K562 (cell line): ENCODE results near the gene F12. TPM values are rescaled to one million over a fixed set of nuclear protein-coding genes. Genes with fewer than 3 reads are reported as not detected.

Experiments
- AFF1 ChIP-seq, 2 experiments: fragments of 450-650 bp; IDR thresholded peaks; 2 replicates each; pipeline ENCODE4 v1.6.1; 2018; ENCODE audit warnings: mild to moderate bottlenecking in 2 of 2, low read depth in 1 of 2; ENCODE audit not compliant: partially characterized antibody in 2 of 2
- BACH1 ChIP-seq: fragments of 200-800 bp; sonication (Bioruptor generic); IDR thresholded peaks from 2 replicates; pipeline ENCODE4 v1.6.1; 2016; ENCODE audit warnings: missing genetic modification characterization, missing compliant biosample characterization
- CGGBP1 ChIP-seq: fragments of 250-450 bp; sonication (Bioruptor Pico); IDR thresholded peaks from 2 replicates; pipeline ENCODE4 v1.9.0; 2021; ENCODE audit warnings: mild to moderate bottlenecking
- ESRRB ChIP-seq: fragments of 250-450 bp; sonication (Bioruptor Pico); IDR thresholded peaks from 2 replicates; pipeline ENCODE4 v1.5.0; 2020; ENCODE audit warnings: mild to moderate bottlenecking, moderate library complexity, borderline replicate concordance
- ETV5 ChIP-seq: sonication (generic); formaldehyde crosslinking; IDR thresholded peaks from 2 replicates; pipeline ENCODE4 v1.4.0; 2020; ENCODE audit warnings: low read depth, mild to moderate bottlenecking, missing genetic modification reagents
- FIP1L1 ChIP-seq: fragments of 200-400 bp; formaldehyde crosslinking; IDR thresholded peaks from 2 replicates; pipeline ENCODE4 v1.6.1; 2018; ENCODE audit warnings: mild to moderate bottlenecking, low read depth, low read length; ENCODE audit not compliant: poor library complexity, severe bottlenecking
- FOXP1 ChIP-seq: sonication (generic); formaldehyde crosslinking; IDR thresholded peaks from 2 replicates; pipeline ENCODE4 v1.8.0; 2022; ENCODE audit warnings: mild to moderate bottlenecking, missing genetic modification reagents
- JUND ChIP-seq, 2 experiments: IDR thresholded peaks; 2 replicates in 1 of 2; 3 replicates in 1 of 2; pipeline ENCODE4 v1.6.1; 2011; ENCODE audit warnings: borderline replicate concordance in 2 of 2, low read depth in 2 of 2, low read length in 2 of 2, improper control_type of control experiment in 1 of 2, missing biosample characterization in 1 of 2, missing genetic modification characterization in 1 of 2, missing genetic modification reagents in 1 of 2
- KLF6 ChIP-seq: fragments of 250-450 bp; sonication (Bioruptor Pico); IDR thresholded peaks from 2 replicates; pipeline ENCODE4 v1.4.0; 2020; ENCODE audit warnings: mild to moderate bottlenecking, moderate library complexity, borderline replicate concordance
- NFE2L1 ChIP-seq: fragments of 450-650 bp; IDR thresholded peaks from 2 replicates; pipeline ENCODE4 v1.6.1; 2016; ENCODE audit warnings: missing genetic modification characterization, low read depth, mild to moderate bottlenecking, missing compliant biosample characterization, moderate library complexity, borderline replicate concordance
- RCOR1 ChIP-seq, 2 experiments: IDR thresholded peaks; 2 replicates each; pipeline ENCODE4 v1.6.1; 2012; ENCODE audit warnings: low read depth in 2 of 2, low read length in 2 of 2, borderline replicate concordance in 1 of 2, improper control_type of control experiment in 1 of 2
- SLC30A9 ChIP-seq: fragments of 250-450 bp; sonication (Bioruptor Pico); IDR thresholded peaks from 2 replicates; pipeline ENCODE4 v1.8.0; 2022; ENCODE audit warnings: mild to moderate bottlenecking, moderate library complexity
- THRB ChIP-seq: fragments of 450-650 bp; formaldehyde crosslinking; conservative IDR thresholded peaks from 2 replicates; pipeline ENCODE4 v1.4.0; 2022; ENCODE audit warnings: mild to moderate bottlenecking, missing genetic modification characterization
- YBX1 ChIP-seq: fragments of 450-650 bp; IDR thresholded peaks from 2 replicates; pipeline ENCODE4 v1.7.1; 2016; ENCODE audit warnings: mild to moderate bottlenecking
- ZBTB11 ChIP-seq, 3 experiments: fragments of 200-800 bp in 1 of 3; fragments of 250-450 bp in 1 of 3; fragments of 450-650 bp in 1 of 3; sonication (Bioruptor Pico) in 1 of 3; sonication (Bioruptor generic) in 1 of 3; formaldehyde crosslinking in 1 of 3; IDR thresholded peaks; 2 replicates each; pipeline versions ENCODE4 v1.6.1 to v1.8.0; 2016 to 2022; ENCODE audit warnings: mild to moderate bottlenecking in 2 of 3, missing genetic modification characterization in 2 of 3, missing compliant biosample characterization in 1 of 3, moderate library complexity in 1 of 3
- polyA plus RNA-seq, 8 experiments: library from polyadenylated mRNA; depleted of rRNA in 4 of 8; stranded (reverse) in 5 of 8; unstranded in 3 of 8; fragments of >200 nt; fragmentation: Nextera tagmentation in 2 of 8; fragmentation: Illumina TruSeq in 1 of 8; extraction: Ambion mirVana in 2 of 8; extraction: Trizol in 1 of 8; gene quantifications; 2 replicates each; pipeline versions ENCODE4 v1.2.1 to v1.2.3, GENCODE V29; 2011 to 2014; ENCODE audit warnings: inconsistent platforms in 1 of 8, missing spikeins in 1 of 8
- total RNA-seq, 7 experiments: library from RNA; depleted of rRNA in 6 of 7; stranded (reverse); fragments of >200 nt in 6 of 7; fragmentation: Illumina TruSeq in 2 of 7; extraction: Trizol in 2 of 7; gene quantifications; 2 replicates each; pipeline versions ENCODE4 v1.2.1 to v1.2.3, GENCODE V29; 2011 to 2021; ENCODE audit warnings: low replicate concordance in 1 of 7
- TF ChIP-seq, protein P1 (sequence below): sonication (generic); formaldehyde crosslinking; IDR thresholded peaks from 2 replicates; pipeline ENCODE4 v1.9.0; 2022; ENCODE audit warnings: mild to moderate bottlenecking, missing genetic modification reagents

The F12 gene
- total and polyA plus RNA-seq, 9 of the 15 experiments (the other 6 are each of a cell fraction or from before 2014, with no cell fraction given): 0.59 to 18.3 (median 3.6) TPM

GRCh38 chr5:177427211-177427822 is 18.0 kb upstream of the F12 start (continued):
- TF ChIP-seq ESRRB (CRISPR knock-in tag) (no peak), FOXP1 (CRISPR knock-in tag) (peak; percentile 53; the same call in 1 of the 2 replicates), BACH1 (0 out of 2 replicates have a peak, but pooled peaks have one; percentile 43), ETV5 (CRISPR knock-in tag) (0 out of 2 replicates have a peak, but pooled peaks have one; percentile 8), THRB (CRISPR knock-in tag) (no peak; the same call in 1 of the 2 replicates), RCOR1 (IDR thresholded peaks at IDR 0.05; ENCODE audit: borderline replicate concordance in 1 of 2, low read depth in 2 of 2, low read length in 2 of 2) (no peak), YBX1 (no peak), KLF6 (CRISPR knock-in tag) (no peak), ZBTB11 (CRISPR knock-in tag; IDR thresholded peaks at IDR 0.05) (0 out of 6 replicates have a peak, but pooled peaks of 1 of the 3 experiments have one; percentile 47), FIP1L1 (no peak), CGGBP1 (CRISPR knock-in tag) (no peak), NFE2L1 (no peak), SLC30A9 (no peak), JUND (IDR thresholded peaks at IDR 0.05; ENCODE audit: borderline replicate concordance, low read depth, low read length) (no peak), JUND (tag; IDR thresholded peaks at IDR 0.05; ENCODE audit: borderline replicate concordance, low read depth, low read length) (no peak), AFF1 (IDR thresholded peaks at IDR 0.05; ENCODE audit: low read depth in 1 of 2, partially characterized antibody in 2 of 2) (no peak)
- TF ChIP-seq, protein P1, sequence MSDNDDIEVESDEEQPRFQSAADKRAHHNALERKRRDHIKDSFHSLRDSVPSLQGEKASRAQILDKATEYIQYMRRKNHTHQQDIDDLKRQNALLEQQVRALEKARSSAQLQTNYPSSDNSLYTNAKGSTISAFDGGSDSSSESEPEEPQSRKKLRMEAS (CRISPR knock-in tag): peak; percentile 75
